IgD-negative memory B cell (primary cell): ENCODE data around the gene TMEM61. TPM values are rescaled to one million over a fixed set of nuclear protein-coding genes. Genes with fewer than 3 reads are reported as not detected.
"Not testable (repeated sequence)": the region's sequence is repeated elsewhere in the genome, so short reads cannot be mapped to it uniquely, and the experiment has no call there.

Experiments
- H3K27ac Mint-ChIP-seq, 3 donors: one replicate each; pipeline ENCODE4 v1.8.0; 2020 to 2022; ENCODE audit warnings: mild to moderate bottlenecking in 3 of 3, mixed read lengths in 3 of 3, moderate library complexity in 1 of 3
- H3K27me3 Mint-ChIP-seq: one replicate; pipeline ENCODE4 v1.8.0; 2021; ENCODE audit warnings: mixed read lengths
- H3K36me3 Mint-ChIP-seq: one replicate; pipeline ENCODE4 v1.8.0; 2020; ENCODE audit warnings: mild to moderate bottlenecking, mixed read lengths
- H3K4me1 Mint-ChIP-seq, 3 donors: one replicate each; pipeline ENCODE4 v1.8.0; 2020 to 2022; ENCODE audit warnings: mixed read lengths in 3 of 3, mild to moderate bottlenecking in 1 of 3
- H3K4me3 Mint-ChIP-seq, 4 donors: one replicate each; pipeline ENCODE4 v1.8.0; 2020 to 2022; ENCODE audit warnings: mild to moderate bottlenecking in 4 of 4, mixed read lengths in 4 of 4, moderate library complexity in 3 of 4
- H3K9me3 Mint-ChIP-seq, 3 donors: one replicate each; pipeline ENCODE4 v1.8.0; 2020 to 2021; ENCODE audit warnings: mixed read lengths in 3 of 3, mild to moderate bottlenecking in 1 of 3
- polyA plus RNA-seq: library from polyadenylated mRNA; unstranded; fragments of 300-500 nt; fragmentation: Illumina TruSeq; gene quantifications from one replicate; pipeline ENCODE4 v1.2.3, GENCODE V29; 2021

Gene TMEM61
- polyA plus RNA-seq, 1 donor from 2014 or later, result not detected

DNA sequence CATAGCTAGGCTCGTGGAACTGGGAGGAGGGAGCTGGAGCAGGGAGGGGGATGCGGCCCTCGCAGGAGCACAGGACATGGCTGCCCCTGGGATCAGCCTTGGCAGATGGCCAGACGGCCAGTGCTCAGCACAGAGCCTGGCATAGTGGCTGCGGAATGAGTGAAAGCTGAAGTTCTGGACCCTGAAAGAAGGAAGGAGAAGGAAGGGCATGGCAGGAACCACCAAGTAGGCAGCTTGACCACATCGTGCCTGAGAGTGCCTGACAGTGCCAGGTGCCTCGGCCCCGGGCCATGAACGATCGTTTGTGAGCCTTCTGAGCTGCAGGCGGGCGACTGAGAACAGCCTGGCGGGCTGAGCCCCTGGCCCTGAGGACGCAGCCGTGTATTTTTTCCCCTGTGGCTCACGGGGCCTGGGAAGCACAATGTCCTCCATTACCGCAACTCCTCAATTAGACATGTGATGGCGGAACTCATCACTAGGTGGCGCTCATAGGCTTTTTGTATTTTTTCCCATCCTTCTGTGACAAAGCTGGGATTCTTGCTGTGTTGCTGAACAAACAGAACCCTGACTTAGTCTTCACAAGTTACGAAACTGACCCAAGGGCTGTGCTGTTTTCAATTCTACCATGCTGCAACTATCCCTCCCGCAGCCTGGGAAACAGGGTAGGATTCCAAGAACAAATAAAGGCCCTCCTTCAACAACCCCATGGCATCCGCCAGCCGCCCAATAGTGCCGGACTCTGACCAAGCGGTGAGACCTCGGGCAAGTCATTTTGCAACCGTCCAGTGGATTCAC lies 29.9 kb upstream of the TMEM61 start:
- no peak overlapping the region for H3K27ac Mint-ChIP-seq
- H3K27me3 Mint-ChIP-seq, result peaks cover 13% of the 10 kb centered on the region
- H3K36me3 Mint-ChIP-seq, result peaks cover 1% of the 10 kb centered on the region
- H3K4me1 Mint-ChIP-seq, result peaks cover 0 to 6% (median 1%) of the 10 kb centered on the region in 3 donors
- H3K9me3 Mint-ChIP-seq, result no peaks in the 10 kb centered on the region
- H3K4me3 Mint-ChIP-seq, result no peak overlapping the region

DNA sequence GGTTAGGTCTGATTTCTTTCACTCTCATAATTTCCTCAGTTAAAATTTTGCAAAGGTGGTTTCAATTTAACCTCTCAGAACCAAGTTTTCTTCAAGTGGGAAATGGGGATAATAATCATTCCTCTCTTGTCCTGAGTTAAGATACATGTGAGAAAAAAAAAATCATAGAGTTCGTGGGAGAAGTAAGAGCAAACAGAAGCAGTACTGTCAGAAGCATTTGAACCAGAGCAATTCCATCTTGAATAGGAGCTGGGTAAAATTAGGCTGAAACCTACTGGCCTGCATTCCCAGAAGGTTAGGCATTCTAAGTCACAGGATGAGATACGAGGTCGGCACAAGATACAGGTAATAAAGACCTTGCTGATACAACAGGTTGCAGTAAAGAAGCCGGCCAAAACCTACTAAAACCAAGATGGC lies 28.6 kb upstream of the TMEM61 start:
- Mint-ChIP-seq H3K27me3 (peaks cover 13% of the 10 kb centered on the region), H3K9me3 (peaks cover 0 to under 1% (median under 1%) of the 10 kb centered on the region in 3 donors), H3K4me1 (peaks cover 0 to 6% (median 1%) of the 10 kb centered on the region in 3 donors), H3K4me3 (no peak overlapping the region), H3K36me3 (peaks cover 1% of the 10 kb centered on the region), H3K27ac (no peak overlapping the region)

GRCh38 chr1:54952950-54953718 lies 27.3 kb upstream of the TMEM61 start:
- H3K4me1 Mint-ChIP-seq, result peaks cover 0 to 6% (median 1%) of the 10 kb centered on the region in 3 donors
- H3K27ac Mint-ChIP-seq, result no peak overlapping the region
- peaks cover 11% of the 10 kb centered on the region for H3K27me3 Mint-ChIP-seq
- H3K4me3 Mint-ChIP-seq, result no peak overlapping the region
- H3K36me3 Mint-ChIP-seq, result peaks cover 1% of the 10 kb centered on the region
- H3K9me3 Mint-ChIP-seq, result peaks cover 5 to 12% (median 6%) of the 10 kb centered on the region in 3 donors

GRCh38 chr1:54953846-54954245 lies 26.6 kb upstream of the TMEM61 start:
- Mint-ChIP-seq H3K4me1 (peaks cover 0 to 6% (median 1%) of the 10 kb centered on the region in 3 donors), H3K27ac (no peak overlapping the region), H3K36me3 (peaks cover 1% of the 10 kb centered on the region), H3K27me3 (peaks cover 11% of the 10 kb centered on the region), H3K9me3 (peaks cover 5 to 19% (median 6%) of the 10 kb centered on the region in 3 donors), H3K4me3 (no peak overlapping the region)

- no peak overlapping the region for H3K27ac Mint-ChIP-seq
- H3K36me3 Mint-ChIP-seq, result peaks cover under 1% of the 10 kb centered on the region
- peaks cover 0 to 3% (median under 1%) of the 10 kb centered on the region in 3 donors for H3K4me1 Mint-ChIP-seq
- H3K4me3 Mint-ChIP-seq, result no peak overlapping the region
- H3K9me3 Mint-ChIP-seq, result peaks cover 5 to 21% (median 6%) of the 10 kb centered on the region in 3 donors
- H3K27me3 Mint-ChIP-seq, result peaks cover 8% of the 10 kb centered on the region
Observed at GRCh38 chr1:54955359-54955758, 25.1 kb upstream of the TMEM61 start.

- Mint-ChIP-seq H3K4me1 (no peaks in the 10 kb centered on the region), H3K9me3 (peaks cover 5 to 21% (median 6%) of the 10 kb centered on the region in 3 donors), H3K4me3 (no peak overlapping the region), H3K36me3 (no peaks in the 10 kb centered on the region), H3K27ac (no peak overlapping the region), H3K27me3 (peaks cover 8% of the 10 kb centered on the region)
Observed at GRCh38 chr1:54956726-54957125, 23.7 kb upstream of the TMEM61 start.

GRCh38 chr1:54959241-54959640 lies 21.2 kb upstream of the TMEM61 start:
- Mint-ChIP-seq H3K27ac (no peak overlapping the region), H3K36me3 (no peaks in the 10 kb centered on the region), H3K27me3 (peaks cover 7% of the 10 kb centered on the region), H3K9me3 (peaks cover 5 to 21% (median 6%) of the 10 kb centered on the region in 3 donors), H3K4me3 (no peak overlapping the region), H3K4me1 (no peaks in the 10 kb centered on the region)

GRCh38 chr1:54962612-54963395 lies 17.6 kb upstream of the TMEM61 start:
- Mint-ChIP-seq H3K9me3 (peaks cover 0 to 12% (median 0%) of the 10 kb centered on the region in 3 donors), H3K4me1 (peaks cover 4 to 12% (median 6%) of the 10 kb centered on the region in 3 donors), H3K27me3 (peaks cover 5% of the 10 kb centered on the region), H3K27ac (no peak overlapping the region), H3K36me3 (no peaks in the 10 kb centered on the region), H3K4me3 (no peak overlapping the region)

DNA sequence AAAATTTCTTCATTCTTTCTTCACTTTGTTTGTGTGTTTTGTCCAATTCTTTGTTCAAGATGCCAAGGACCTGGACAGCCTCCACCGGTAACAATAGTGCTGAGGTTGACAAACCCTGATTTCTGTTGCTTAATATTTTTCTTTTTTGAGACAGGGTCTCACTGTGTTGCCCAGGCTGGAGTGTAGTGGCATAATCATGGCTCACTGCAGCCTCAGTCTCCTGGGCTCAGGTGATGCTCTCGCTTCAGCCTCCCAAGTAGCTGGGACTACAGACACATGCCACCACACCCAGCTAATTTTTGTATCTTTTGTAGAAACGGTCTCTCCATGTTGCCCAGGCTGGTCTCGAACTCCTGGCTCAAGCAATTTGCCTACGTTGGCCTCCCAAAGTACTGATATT lies 16.6 kb upstream of the TMEM61 start:
- not testable (repeated sequence) for H3K27me3 Mint-ChIP-seq, H3K36me3 Mint-ChIP-seq, H3K4me3 Mint-ChIP-seq, H3K9me3 Mint-ChIP-seq, H3K27ac Mint-ChIP-seq
- H3K4me1 Mint-ChIP-seq, result peaks cover 4 to 12% (median 6%) of the 10 kb centered on the region in 3 donors

DNA sequence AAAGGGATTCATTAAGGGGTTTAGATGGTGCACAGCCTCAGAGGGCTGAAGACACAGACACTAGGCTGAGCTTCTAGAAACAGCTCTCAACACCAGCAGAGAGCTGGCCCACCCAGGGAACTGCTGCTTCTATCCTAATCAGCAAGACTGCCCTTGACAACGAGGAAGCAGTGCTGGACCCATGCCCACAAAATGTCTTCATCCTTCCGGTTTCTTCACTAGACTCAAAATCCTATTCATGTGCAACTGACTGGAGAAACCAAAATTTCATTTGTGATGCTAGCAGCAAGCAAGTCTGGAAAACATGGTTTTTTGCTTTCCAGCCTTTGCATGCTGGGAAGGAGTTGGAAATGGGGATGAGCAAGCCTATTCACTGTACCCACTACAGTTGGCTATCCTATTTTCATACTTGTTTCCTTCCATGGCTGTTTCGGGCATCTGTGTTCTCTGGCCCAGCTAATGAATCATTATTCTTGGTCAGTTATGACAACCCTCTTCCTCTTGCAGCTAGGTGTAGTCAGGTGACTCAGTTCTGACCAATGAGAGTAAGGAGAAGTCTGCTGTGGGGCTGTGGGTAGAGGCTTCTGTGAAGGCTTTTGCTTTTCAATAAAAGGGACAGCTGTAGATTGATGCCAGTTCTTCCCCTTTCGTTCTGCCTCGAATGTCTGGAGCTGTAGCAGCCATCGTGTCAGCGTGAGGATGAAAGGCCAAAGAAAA lies 14.6 kb upstream of the TMEM61 start:
- Mint-ChIP-seq H3K36me3 (no peaks in the 10 kb centered on the region), H3K27ac (peak overlapping the region in 1 of 3 donors; percentile 65), H3K9me3 (peaks cover 0 to 2% (median 0%) of the 10 kb centered on the region in 3 donors), H3K27me3 (peaks cover 2% of the 10 kb centered on the region), H3K4me1 (peaks cover 4 to 12% (median 6%) of the 10 kb centered on the region in 3 donors), H3K4me3 (peak overlapping the region; percentile 10 to 70 (median 50))

- Mint-ChIP-seq H3K27ac (no peak overlapping the region), H3K4me1 (peaks cover 4 to 12% (median 6%) of the 10 kb centered on the region in 3 donors)
Observed at GRCh38 chr1:54967372-54967771, 13.1 kb upstream of the TMEM61 start.

GRCh38 chr1:54968551-54968950 lies 11.9 kb upstream of the TMEM61 start:
- H3K27me3 Mint-ChIP-seq, result peaks cover 4% of the 10 kb centered on the region
- H3K4me3 Mint-ChIP-seq, result no peak overlapping the region

More at GRCh38 chr1:54967372-54967771, 13.1 kb upstream of the TMEM61 start:
- H3K4me3 Mint-ChIP-seq, result no peak overlapping the region
- H3K27me3 Mint-ChIP-seq, result peaks cover 2% of the 10 kb centered on the region
- H3K9me3 Mint-ChIP-seq, result peaks cover 0 to 2% (median 0%) of the 10 kb centered on the region in 3 donors
- H3K36me3 Mint-ChIP-seq, result peaks cover 2% of the 10 kb centered on the region

GRCh38 chr1:54969879-54970278 lies 10.5 kb upstream of the TMEM61 start:
- peaks cover 4 to 12% (median 6%) of the 10 kb centered on the region in 3 donors for H3K4me1 Mint-ChIP-seq
- peaks cover 11% of the 10 kb centered on the region for H3K27me3 Mint-ChIP-seq
- H3K27ac Mint-ChIP-seq, result no peak overlapping the region
- H3K9me3 Mint-ChIP-seq, result peaks cover 0 to 2% (median 2%) of the 10 kb centered on the region in 3 donors
- no peak overlapping the region for H3K4me3 Mint-ChIP-seq
- peaks cover 2% of the 10 kb centered on the region for H3K36me3 Mint-ChIP-seq

More at GRCh38 chr1:54968551-54968950, 11.9 kb upstream of the TMEM61 start:
- peaks cover 2% of the 10 kb centered on the region for H3K36me3 Mint-ChIP-seq
- no peak overlapping the region for H3K27ac Mint-ChIP-seq
- peaks cover 4 to 12% (median 6%) of the 10 kb centered on the region in 3 donors for H3K4me1 Mint-ChIP-seq
- peaks cover 0 to 2% (median 0%) of the 10 kb centered on the region in 3 donors for H3K9me3 Mint-ChIP-seq

DNA sequence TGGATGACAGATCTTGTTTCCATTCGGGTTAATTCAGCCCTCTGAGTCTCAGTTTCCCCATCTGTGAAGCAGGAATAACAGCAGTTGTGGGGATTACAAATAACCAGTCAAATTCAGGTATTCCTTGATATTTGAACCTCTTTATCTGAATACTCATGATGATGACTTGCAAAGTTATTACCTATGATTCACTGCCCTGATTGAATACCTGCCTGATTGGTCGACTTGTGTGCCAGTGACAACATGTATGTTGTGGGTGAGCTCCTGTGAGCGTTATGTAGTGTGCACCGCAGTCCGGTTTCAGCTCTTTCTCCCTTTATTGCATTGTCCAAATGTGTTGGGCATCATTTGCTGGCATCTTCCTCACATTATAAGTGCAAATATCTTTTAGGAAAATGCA lies 9.5 kb upstream of the TMEM61 start:
- Mint-ChIP-seq H3K4me3 (no peak overlapping the region), H3K27me3 (peaks cover 13% of the 10 kb centered on the region), H3K36me3 (peaks cover 2% of the 10 kb centered on the region), H3K27ac (no peak overlapping the region), H3K9me3 (peaks cover 0 to 2% (median 2%) of the 10 kb centered on the region in 3 donors), H3K4me1 (peaks cover 3 to 9% (median 4%) of the 10 kb centered on the region in 3 donors)
